Measurements from ENCODE around the gene PGAM4.

GRCh38 chrX:77977518-77977917, 8.1 kb upstream of the PGAM4 start:
- TF ChIP-seq CTCF (conservative IDR thresholded peaks at IDR 0.05; ENCODE audit: low read length), result no peak
- no peak for TF ChIP-seq EZH2phosphoT487 (IDR thresholded peaks at IDR 0.05; ENCODE audit: borderline replicate concordance, low read depth, low read length)

All from OCI-LY7 (cell line).